ENCODE data around the gene AP1B1. TPM values are rescaled to one million over a fixed set of nuclear protein-coding genes. Genes with fewer than 3 reads are reported as not detected.

AP1B1 gene
- total RNA-seq, 3 donors from 2014 or later: 55.7 to 58.7 (median 58.2) TPM

- Histone ChIP-seq H3K27me3 (no peaks in the 10 kb centered on the region), H3K4me3 (peak within 1 kb of the TSS; percentile 74 to 93 (median 88)), H3K9me3 (no peaks in the 10 kb centered on the region), H3K36me3 (no peaks in the 10 kb centered on the region), H3K4me1 (peaks cover 26 to 27% of the 10 kb centered on the region in 2 donors), H3K27ac (peak within 1 kb of the TSS; percentile 89 to 93)
- intact Hi-C loops (cut with DNase I; ENCODE audit: low total_unique reads): no loop called here
- TF ChIP-seq CTCF (IDR thresholded peaks at IDR 0.05) (peak in 2 of 3 donors; percentile 67 to 69), POLR2AphosphoS5 (IDR thresholded peaks at IDR 0.05) (peak in 2 of 3 donors; percentile 7 to 9), POLR2A (IDR thresholded peaks at IDR 0.05) (no peak)
- peak; percentile 60 to 86 for DNase-seq (ENCODE audit: low spot score in 2 of 2)
Measured at GRCh38 chr22:29306175-29306834, 82.1 kb downstream of the AP1B1 start, which contains the start of gene GAS2L1. GAS2L1 (plus strand) TSS chr22:29306650; CDS start chr22:29308106, 1,456 bp downstream.

- Histone ChIP-seq H3K4me1 (peaks cover 24 to 27% of the 10 kb centered on the region in 2 donors), H3K9me3 (no peaks in the 10 kb centered on the region), H3K27ac (peak overlapping the region; percentile 89 to 93), H3K36me3 (no peaks in the 10 kb centered on the region), H3K27me3 (no peaks in the 10 kb centered on the region), H3K4me3 (peak overlapping the region in 2 of 3 donors; percentile 74 to 93)
- DNase-seq (ENCODE audit: low spot score in 2 of 2): no peak
- intact Hi-C loops (cut with DNase I; ENCODE audit: low total_unique reads): no loop called here
- TF ChIP-seq CTCF (IDR thresholded peaks at IDR 0.05) (no peak), POLR2A (IDR thresholded peaks at IDR 0.05) (no peak), POLR2AphosphoS5 (IDR thresholded peaks at IDR 0.05) (no peak)
Measured at GRCh38 chr22:29305836-29306174, 82.6 kb downstream of the AP1B1 start.

GRCh38 chr22:29302681-29303465, 85.5 kb downstream of the AP1B1 start:
- H3K4me3 ChIP-seq: no peak overlapping the region
- DNase-seq (ENCODE audit: low spot score in 2 of 2): no peak
- peaks cover 11% of the 10 kb centered on the region for H3K36me3 ChIP-seq
- intact Hi-C loops (cut with DNase I; ENCODE audit: low total_unique reads): no loop called here
- H3K27me3 ChIP-seq: no peaks in the 10 kb centered on the region
- no peaks in the 10 kb centered on the region for H3K9me3 ChIP-seq
- H3K27ac ChIP-seq: peak overlapping the region; percentile 54 to 64
- no peak for TF ChIP-seq POLR2AphosphoS5 (IDR thresholded peaks at IDR 0.05)
- TF ChIP-seq CTCF (IDR thresholded peaks at IDR 0.05): no peak
- no peak for TF ChIP-seq POLR2A (IDR thresholded peaks at IDR 0.05)
- peaks cover 8 to 10% of the 10 kb centered on the region in 2 donors for H3K4me1 ChIP-seq

GRCh38 chr22:29302402-29302680, 86.0 kb downstream of the AP1B1 start:
- DNase-seq (ENCODE audit: low spot score in 2 of 2): no peak
- Histone ChIP-seq H3K4me3 (no peak overlapping the region), H3K36me3 (peaks cover 17% of the 10 kb centered on the region), H3K27ac (peak overlapping the region; percentile 54 to 64), H3K4me1 (peaks cover 7 to 8% of the 10 kb centered on the region in 2 donors), H3K27me3 (no peaks in the 10 kb centered on the region), H3K9me3 (no peaks in the 10 kb centered on the region)
- TF ChIP-seq POLR2AphosphoS5 (IDR thresholded peaks at IDR 0.05) (no peak), POLR2A (IDR thresholded peaks at IDR 0.05) (no peak), CTCF (IDR thresholded peaks at IDR 0.05) (no peak)
- intact Hi-C loops (cut with DNase I; ENCODE audit: low total_unique reads): no loop called here

Measured in breast epithelium (tissue), 4 donors.